ENCODE measurements around the gene SHC3. TPM values are rescaled to one million over a fixed set of nuclear protein-coding genes. Genes with fewer than 3 reads are reported as not detected.

Gene SHC3
- total and polyA plus RNA-seq, 2 donors (not counting 1 experiment from before 2014, with no cell fraction given) = 1.7 to 16.2 TPM

- H3K4me2 ChIP-seq (ENCODE audit: extremely low read depth, insufficient read depth, low read length) = peak overlapping the region; percentile 50
- H3K79me2 ChIP-seq (ENCODE audit: control insufficient read depth, insufficient read depth, low read length) = no peaks in the 10 kb centered on the region
- peak; percentile 57 to 65 for DNase-seq (ENCODE audit: low read depth in 2 of 2)
- no peaks in the 10 kb centered on the region for H4K20me1 ChIP-seq (ENCODE audit: control insufficient read depth, extremely low read depth, insufficient read depth, low read length)
- no peaks in the 10 kb centered on the region for H3K27me3 ChIP-seq (ENCODE audit: control insufficient read depth, insufficient read depth, low read length)
- H3K9ac ChIP-seq (ENCODE audit: insufficient read depth, low read length) = no peak overlapping the region
- TF ChIP-seq CTCF (conservative IDR thresholded peaks at IDR 0.05 in 1 of 2, IDR thresholded peaks at IDR 0.05 in 1 of 2; ENCODE audit: low read depth in 1 of 2, low read length in 2 of 2) = no peak
- no peak for TF ChIP-seq EZH2 (IDR thresholded peaks at IDR 0.05; ENCODE audit: low read length, missing control alignments)
- no peaks in the 10 kb centered on the region for H3K9me3 ChIP-seq (ENCODE audit: control insufficient read depth, insufficient read depth, low read depth, low read length)
- H2AFZ ChIP-seq (ENCODE audit: low read length) = peak overlapping the region; percentile 38
- H3K4me3 ChIP-seq (replicated peaks in 1 of 4; ENCODE audit: control extremely low read depth in 1 of 4, insufficient read depth in 1 of 4, low read depth in 3 of 4, low read length in 4 of 4) = peak overlapping the region in 1 of 4 experiments; percentile 39
- no peaks in the 10 kb centered on the region for H3K36me3 ChIP-seq (ENCODE audit: control insufficient read depth, insufficient read depth, low read length)
- no peaks in the 10 kb centered on the region for H3K4me1 ChIP-seq (ENCODE audit: control insufficient read depth, extremely low read depth, insufficient read depth, low read length)
- H3K27ac ChIP-seq (ENCODE audit: insufficient read depth, low read length) = no peak overlapping the region
Measured at GRCh38 chr9:89145097-89145496, 33.5 kb downstream of the SHC3 start.

- TF ChIP-seq CTCF (conservative IDR thresholded peaks at IDR 0.05 in 1 of 2, IDR thresholded peaks at IDR 0.05 in 1 of 2; ENCODE audit: low read depth in 1 of 2, low read length in 2 of 2) (no peak), EZH2 (IDR thresholded peaks at IDR 0.05; ENCODE audit: low read length, missing control alignments) (no peak)
- Histone ChIP-seq H2AFZ (ENCODE audit: low read length) (no peak overlapping the region), H4K20me1 (ENCODE audit: control insufficient read depth, extremely low read depth, insufficient read depth, low read length) (no peaks in the 10 kb centered on the region), H3K27ac (ENCODE audit: insufficient read depth, low read length) (no peak overlapping the region), H3K9ac (ENCODE audit: insufficient read depth, low read length) (no peak overlapping the region), H3K4me2 (ENCODE audit: extremely low read depth, insufficient read depth, low read length) (no peak overlapping the region), H3K4me3 (replicated peaks in 1 of 4; ENCODE audit: control extremely low read depth in 1 of 4, insufficient read depth in 1 of 4, low read depth in 3 of 4, low read length in 4 of 4) (no peak overlapping the region), H3K79me2 (ENCODE audit: control insufficient read depth, insufficient read depth, low read length) (no peaks in the 10 kb centered on the region), H3K36me3 (ENCODE audit: control insufficient read depth, insufficient read depth, low read length) (no peaks in the 10 kb centered on the region), H3K4me1 (ENCODE audit: control insufficient read depth, extremely low read depth, insufficient read depth, low read length) (peaks cover 3% of the 10 kb centered on the region), H3K9me3 (ENCODE audit: control insufficient read depth, insufficient read depth, low read depth, low read length) (no peaks in the 10 kb centered on the region), H3K27me3 (ENCODE audit: control insufficient read depth, insufficient read depth, low read length) (no peaks in the 10 kb centered on the region)
- peak in 1 of 2 donors; percentile 35 for DNase-seq (ENCODE audit: low read depth in 2 of 2)
Measured at GRCh38 chr9:89144238-89144637, 34.4 kb downstream of the SHC3 start.

DNA sequence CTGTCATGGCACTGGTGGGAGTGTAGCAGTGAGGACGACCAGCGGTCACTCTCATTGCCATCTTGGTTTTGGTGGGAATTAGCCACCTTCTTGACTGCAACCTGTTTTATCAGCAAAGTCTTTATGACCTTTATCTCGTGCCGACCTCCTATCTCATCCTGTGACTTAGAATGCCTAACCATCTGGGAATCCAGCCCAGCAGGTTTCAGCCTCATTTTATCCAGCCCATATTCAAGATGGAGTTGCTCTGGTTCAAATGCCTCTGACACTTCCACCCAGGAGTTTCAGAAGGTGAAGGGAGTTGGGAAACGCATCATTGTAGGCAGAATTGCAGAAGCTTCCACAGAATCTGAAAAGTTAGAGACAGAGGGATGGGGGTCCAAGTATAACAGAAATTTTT lies 35.4 kb downstream of the SHC3 start:
- H3K27ac ChIP-seq (ENCODE audit: insufficient read depth, low read length) = no peak overlapping the region
- TF ChIP-seq EZH2 (IDR thresholded peaks at IDR 0.05; ENCODE audit: low read length, missing control alignments) (no peak), CTCF (conservative IDR thresholded peaks at IDR 0.05 in 1 of 2, IDR thresholded peaks at IDR 0.05 in 1 of 2; ENCODE audit: low read depth in 1 of 2, low read length in 2 of 2) (no peak)
- no peaks in the 10 kb centered on the region for H4K20me1 ChIP-seq (ENCODE audit: control insufficient read depth, extremely low read depth, insufficient read depth, low read length)
- DNase-seq (ENCODE audit: low read depth in 2 of 2) = no peak
- no peak overlapping the region for H3K4me3 ChIP-seq (replicated peaks in 1 of 4; ENCODE audit: control extremely low read depth in 1 of 4, insufficient read depth in 1 of 4, low read depth in 3 of 4, low read length in 4 of 4)
- no peak overlapping the region for H3K9ac ChIP-seq (ENCODE audit: insufficient read depth, low read length)
- no peaks in the 10 kb centered on the region for H3K9me3 ChIP-seq (ENCODE audit: control insufficient read depth, insufficient read depth, low read depth, low read length)
- H3K36me3 ChIP-seq (ENCODE audit: control insufficient read depth, insufficient read depth, low read length) = no peaks in the 10 kb centered on the region
- no peaks in the 10 kb centered on the region for H3K27me3 ChIP-seq (ENCODE audit: control insufficient read depth, insufficient read depth, low read length)
- H3K4me2 ChIP-seq (ENCODE audit: extremely low read depth, insufficient read depth, low read length) = no peak overlapping the region
- H3K79me2 ChIP-seq (ENCODE audit: control insufficient read depth, insufficient read depth, low read length) = no peaks in the 10 kb centered on the region
- H2AFZ ChIP-seq (ENCODE audit: low read length) = no peak overlapping the region
- H3K4me1 ChIP-seq (ENCODE audit: control insufficient read depth, extremely low read depth, insufficient read depth, low read length) = peaks cover 3% of the 10 kb centered on the region
